Glomerular endothelial cell (primary cell): ENCODE measurements around the gene HSD17B14. TPM values are rescaled to one million over a fixed set of nuclear protein-coding genes. Genes with fewer than 3 reads are reported as not detected.
"Not testable (repeated sequence)": the region's sequence is repeated elsewhere in the genome, so short reads cannot be mapped to it uniquely, and the experiment has no call there.

ENCODE experiments used
- DNase-seq: peaks from one replicate; pipeline ENCODE4 v3.0.0-alpha.2; 2011; ENCODE audit warnings: low read depth, low spot score; ENCODE audit errors: extremely low read depth
- total RNA-seq: library from RNA; depleted of rRNA; stranded (reverse); fragments of >200 nt; gene quantifications from 2 replicates; pipeline ENCODE4 v1.2.3, GENCODE V29; 2015

The HSD17B14 gene
- total RNA-seq, 1 donor from 2014 or later, result 39.6 TPM

DNA sequence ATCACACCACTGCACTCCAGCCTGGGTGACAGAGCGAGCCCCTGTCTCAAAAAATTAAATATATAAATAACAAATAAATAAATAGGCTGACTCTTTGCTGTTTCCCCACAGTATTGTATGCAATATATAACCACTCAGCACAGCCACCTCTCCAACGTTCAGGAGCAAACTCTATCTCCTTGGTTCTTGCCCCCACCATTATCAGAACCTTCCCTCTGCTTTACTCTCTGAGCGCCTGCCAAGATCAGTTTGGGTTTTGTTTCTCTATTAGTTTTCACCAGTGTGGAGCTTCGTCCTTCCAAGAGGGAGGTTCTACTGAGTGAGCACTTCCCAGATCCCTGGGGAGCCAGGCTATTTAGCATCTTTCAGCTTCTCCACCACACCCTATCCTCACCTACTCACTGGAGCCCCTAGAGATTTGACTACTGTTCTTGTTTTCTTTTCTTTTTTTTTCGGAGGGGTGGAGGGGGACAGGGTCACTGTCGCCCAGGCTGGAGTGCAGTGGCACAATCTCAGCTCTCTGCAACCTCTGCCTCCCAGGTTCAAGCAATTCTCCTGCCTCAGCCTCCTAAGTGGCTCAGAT, 68.0 kb downstream of the HSD17B14 start:
- not testable (repeated sequence) for DNase-seq

DNA sequence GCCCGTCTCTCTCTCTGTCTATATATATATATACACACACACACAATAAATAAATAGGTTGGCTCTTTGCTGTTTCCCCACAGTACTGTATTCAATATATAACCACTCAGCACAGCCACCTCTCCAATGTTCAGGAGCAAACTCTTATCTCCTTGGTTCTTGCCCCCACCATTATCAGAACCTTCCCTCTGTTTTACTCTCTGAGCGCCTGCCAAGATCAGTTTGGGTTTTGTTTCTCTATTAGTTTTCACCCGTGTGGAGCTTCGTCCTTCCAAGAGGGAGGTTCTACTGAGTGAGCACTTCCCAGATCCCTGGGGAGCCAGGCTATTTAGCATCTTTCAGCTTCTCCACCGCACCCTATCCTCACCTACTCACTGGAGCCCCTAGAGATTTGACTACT, 70.5 kb downstream of the HSD17B14 start:
- DNase-seq, result not testable (repeated sequence)

Other genes with a start within 250 kb of the HSD17B14 start
- gene SPACA4, start 229.7 kb downstream of the HSD17B14 start, total RNA-seq, result not detected in 2 replicates
- not detected in 2 replicates for gene FAM83E, start 221.4 kb downstream of the HSD17B14 start, total RNA-seq
- gene RPL18, start 217.3 kb downstream of the HSD17B14 start, total RNA-seq, result 1,686 and 2,007 TPM in 2 replicates
- gene SPHK2, start 217.0 kb downstream of the HSD17B14 start, total RNA-seq, result 8.9 and 21.2 TPM in 2 replicates
- 2.9 and 4.1 TPM in 2 replicates for gene DBP, start 199.1 kb downstream of the HSD17B14 start, total RNA-seq
- gene CA11, start 190.3 kb downstream of the HSD17B14 start, total RNA-seq, result 2.6 and 3.2 TPM in 2 replicates
- gene NTN5, start 163.5 kb downstream of the HSD17B14 start, total RNA-seq, result 1.4 and 1.8 TPM in 2 replicates
- gene FUT2, start 140.5 kb downstream of the HSD17B14 start, total RNA-seq, result not detected in 2 replicates
- gene MAMSTR, start 116.8 kb downstream of the HSD17B14 start, total RNA-seq, result 0.29 and 1.6 TPM in 2 replicates
- gene RASIP1, start 95.9 kb downstream of the HSD17B14 start, total RNA-seq, result 153 and 158 TPM in 2 replicates
- gene IZUMO1, start 89.6 kb downstream of the HSD17B14 start, total RNA-seq, result not detected in 2 replicates
- gene FUT1, start 83.8 kb downstream of the HSD17B14 start, total RNA-seq, result 6.1 and 6.4 TPM in 2 replicates
- not detected in 2 replicates for gene FGF21, start 81.0 kb downstream of the HSD17B14 start, total RNA-seq
- 53.3 and 71.8 TPM in 2 replicates for gene BCAT2, start 25.5 kb downstream of the HSD17B14 start, total RNA-seq
- gene PLEKHA4, start 32.1 kb upstream of the HSD17B14 start, total RNA-seq, result 2.4 and 4.0 TPM in 2 replicates
- gene PPP1R15A, start 35.9 kb upstream of the HSD17B14 start, total RNA-seq, result 74.2 and 82.8 TPM in 2 replicates
- 0.19 TPM in 1 of 2 replicates, not detected in the other for gene TULP2, start 62.3 kb upstream of the HSD17B14 start, total RNA-seq
- gene NUCB1, start 63.8 kb upstream of the HSD17B14 start, total RNA-seq, result 446 and 494 TPM in 2 replicates
- gene DHDH, start 97.2 kb upstream of the HSD17B14 start, total RNA-seq, result not detected in 2 replicates
- gene BAX, start 118.4 kb upstream of the HSD17B14 start, total RNA-seq, result 208 and 237 TPM in 2 replicates
- 2,985 and 5,472 TPM in 2 replicates for gene FTL, start 128.8 kb upstream of the HSD17B14 start, total RNA-seq
- gene GYS1, start 156.8 kb upstream of the HSD17B14 start, total RNA-seq, result 40.0 and 41.5 TPM in 2 replicates
- gene RUVBL2, start 157.4 kb upstream of the HSD17B14 start, total RNA-seq, result 132 and 133 TPM in 2 replicates
- gene LHB, start 180.6 kb upstream of the HSD17B14 start, total RNA-seq, result 0.76 TPM in 1 of 2 replicates, not detected in the other
- not detected in 2 replicates for gene CGB3, start 187.8 kb upstream of the HSD17B14 start, total RNA-seq
- gene CGB2, start 195.4 kb upstream of the HSD17B14 start, total RNA-seq, result not detected in 2 replicates
- gene CGB1, start 200.4 kb upstream of the HSD17B14 start, total RNA-seq, result not detected in 2 replicates
- gene CGB5, start 207.4 kb upstream of the HSD17B14 start, total RNA-seq, result not detected in 2 replicates
- gene CGB8, start 212.6 kb upstream of the HSD17B14 start, total RNA-seq, result not detected in 2 replicates
- gene CGB7, start 221.3 kb upstream of the HSD17B14 start, total RNA-seq, result not detected in 2 replicates
- gene NTF4, start 228.3 kb upstream of the HSD17B14 start, total RNA-seq, result not detected in 2 replicates
- gene KCNA7, start 236.2 kb upstream of the HSD17B14 start, total RNA-seq, result 0.06 TPM in 1 of 2 replicates, not detected in the other
- 156 and 289 TPM in 2 replicates for gene SNRNP70, start 249.0 kb upstream of the HSD17B14 start, total RNA-seq